Gastrocnemius medialis (tissue), 4 donors: ENCODE results near the gene LITAFD.

Experiments used
- POLR2A ChIP-seq, 2 donors: fragments of 450-650 bp; IDR thresholded peaks; one replicate each; pipeline ENCODE4 v1.6.1; 2017; ENCODE audit warnings: antibody characterized with exemption in 2 of 2, mild to moderate bottlenecking in 2 of 2, moderate library complexity in 2 of 2
- TF ChIP-seq, protein P1 (sequence below), 5 experiments: fragments of 450-650 bp in 3 of 5; fragments of 200-600 bp in 2 of 5; sonication (generic) in 2 of 5; IDR thresholded peaks in 4 of 5; conservative IDR thresholded peaks in 1 of 5; 1 replicate in 4 of 5; 2 replicates in 1 of 5; pipeline ENCODE4 v1.5.1; 2016 to 2019; ENCODE audit warnings: antibody characterized with exemption in 5 of 5, mild to moderate bottlenecking in 3 of 5, moderate library complexity in 3 of 5

DNA sequence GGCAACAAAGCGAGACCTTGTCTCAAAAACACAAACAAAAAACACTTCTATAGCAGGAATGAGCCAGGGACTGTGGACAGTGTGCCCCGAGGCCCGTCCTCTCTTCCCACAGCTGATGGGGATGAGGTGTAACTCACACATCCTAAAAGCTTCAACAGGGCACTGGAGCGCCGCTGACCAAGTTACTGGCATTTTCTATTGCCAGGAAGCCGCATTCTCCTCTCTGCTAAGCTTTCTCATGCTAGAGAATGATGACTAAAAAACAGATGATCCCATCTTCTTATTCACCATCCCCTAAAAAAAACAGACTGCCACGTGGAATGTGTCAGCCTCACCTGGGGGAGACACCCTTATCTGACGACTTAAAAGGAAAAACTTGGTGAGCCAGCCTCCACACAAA lies 29.6 kb upstream of the LITAFD start:
- TF ChIP-seq POLR2A (IDR thresholded peaks at IDR 0.05): no peak
- TF ChIP-seq, protein P1, sequence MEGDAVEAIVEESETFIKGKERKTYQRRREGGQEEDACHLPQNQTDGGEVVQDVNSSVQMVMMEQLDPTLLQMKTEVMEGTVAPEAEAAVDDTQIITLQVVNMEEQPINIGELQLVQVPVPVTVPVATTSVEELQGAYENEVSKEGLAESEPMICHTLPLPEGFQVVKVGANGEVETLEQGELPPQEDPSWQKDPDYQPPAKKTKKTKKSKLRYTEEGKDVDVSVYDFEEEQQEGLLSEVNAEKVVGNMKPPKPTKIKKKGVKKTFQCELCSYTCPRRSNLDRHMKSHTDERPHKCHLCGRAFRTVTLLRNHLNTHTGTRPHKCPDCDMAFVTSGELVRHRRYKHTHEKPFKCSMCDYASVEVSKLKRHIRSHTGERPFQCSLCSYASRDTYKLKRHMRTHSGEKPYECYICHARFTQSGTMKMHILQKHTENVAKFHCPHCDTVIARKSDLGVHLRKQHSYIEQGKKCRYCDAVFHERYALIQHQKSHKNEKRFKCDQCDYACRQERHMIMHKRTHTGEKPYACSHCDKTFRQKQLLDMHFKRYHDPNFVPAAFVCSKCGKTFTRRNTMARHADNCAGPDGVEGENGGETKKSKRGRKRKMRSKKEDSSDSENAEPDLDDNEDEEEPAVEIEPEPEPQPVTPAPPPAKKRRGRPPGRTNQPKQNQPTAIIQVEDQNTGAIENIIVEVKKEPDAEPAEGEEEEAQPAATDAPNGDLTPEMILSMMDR (IDR thresholded peaks at IDR 0.05 in 4 of 5, conservative IDR thresholded peaks at IDR 0.05 in 1 of 5): no peak
